ENCODE results near the gene PATJ.

DNA sequence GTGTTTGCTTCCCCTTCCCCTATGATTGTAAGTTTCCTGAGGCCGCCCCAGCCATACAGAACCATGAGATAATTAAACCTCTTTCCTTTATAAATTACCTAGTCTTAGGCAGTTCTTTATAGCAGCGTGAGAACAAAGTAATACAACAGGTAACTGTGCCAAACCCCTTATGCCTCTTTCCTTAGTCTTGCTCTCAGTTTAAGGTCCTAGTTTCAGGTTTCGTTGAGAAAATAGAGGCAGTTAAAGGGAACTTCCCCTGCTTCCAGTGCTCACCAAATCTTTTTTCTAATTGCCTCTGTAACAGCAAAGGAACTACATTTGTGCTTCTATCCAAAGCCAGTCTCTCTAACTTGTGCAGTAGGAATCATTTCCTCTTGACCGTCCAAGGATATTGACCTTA is 164.8 kb downstream of the PATJ start:
- no peak for TF ChIP-seq POLR2A (IDR thresholded peaks at IDR 0.05)
- TF ChIP-seq, protein P1, sequence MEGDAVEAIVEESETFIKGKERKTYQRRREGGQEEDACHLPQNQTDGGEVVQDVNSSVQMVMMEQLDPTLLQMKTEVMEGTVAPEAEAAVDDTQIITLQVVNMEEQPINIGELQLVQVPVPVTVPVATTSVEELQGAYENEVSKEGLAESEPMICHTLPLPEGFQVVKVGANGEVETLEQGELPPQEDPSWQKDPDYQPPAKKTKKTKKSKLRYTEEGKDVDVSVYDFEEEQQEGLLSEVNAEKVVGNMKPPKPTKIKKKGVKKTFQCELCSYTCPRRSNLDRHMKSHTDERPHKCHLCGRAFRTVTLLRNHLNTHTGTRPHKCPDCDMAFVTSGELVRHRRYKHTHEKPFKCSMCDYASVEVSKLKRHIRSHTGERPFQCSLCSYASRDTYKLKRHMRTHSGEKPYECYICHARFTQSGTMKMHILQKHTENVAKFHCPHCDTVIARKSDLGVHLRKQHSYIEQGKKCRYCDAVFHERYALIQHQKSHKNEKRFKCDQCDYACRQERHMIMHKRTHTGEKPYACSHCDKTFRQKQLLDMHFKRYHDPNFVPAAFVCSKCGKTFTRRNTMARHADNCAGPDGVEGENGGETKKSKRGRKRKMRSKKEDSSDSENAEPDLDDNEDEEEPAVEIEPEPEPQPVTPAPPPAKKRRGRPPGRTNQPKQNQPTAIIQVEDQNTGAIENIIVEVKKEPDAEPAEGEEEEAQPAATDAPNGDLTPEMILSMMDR (IDR thresholded peaks at IDR 0.05) = no peak

Measured in esophagus squamous epithelium (tissue), 4 donors.